ENCODE measurements around the gene SLFN13.

- TF ChIP-seq, protein P1, sequence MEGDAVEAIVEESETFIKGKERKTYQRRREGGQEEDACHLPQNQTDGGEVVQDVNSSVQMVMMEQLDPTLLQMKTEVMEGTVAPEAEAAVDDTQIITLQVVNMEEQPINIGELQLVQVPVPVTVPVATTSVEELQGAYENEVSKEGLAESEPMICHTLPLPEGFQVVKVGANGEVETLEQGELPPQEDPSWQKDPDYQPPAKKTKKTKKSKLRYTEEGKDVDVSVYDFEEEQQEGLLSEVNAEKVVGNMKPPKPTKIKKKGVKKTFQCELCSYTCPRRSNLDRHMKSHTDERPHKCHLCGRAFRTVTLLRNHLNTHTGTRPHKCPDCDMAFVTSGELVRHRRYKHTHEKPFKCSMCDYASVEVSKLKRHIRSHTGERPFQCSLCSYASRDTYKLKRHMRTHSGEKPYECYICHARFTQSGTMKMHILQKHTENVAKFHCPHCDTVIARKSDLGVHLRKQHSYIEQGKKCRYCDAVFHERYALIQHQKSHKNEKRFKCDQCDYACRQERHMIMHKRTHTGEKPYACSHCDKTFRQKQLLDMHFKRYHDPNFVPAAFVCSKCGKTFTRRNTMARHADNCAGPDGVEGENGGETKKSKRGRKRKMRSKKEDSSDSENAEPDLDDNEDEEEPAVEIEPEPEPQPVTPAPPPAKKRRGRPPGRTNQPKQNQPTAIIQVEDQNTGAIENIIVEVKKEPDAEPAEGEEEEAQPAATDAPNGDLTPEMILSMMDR (IDR thresholded peaks at IDR 0.05; ENCODE audit: insufficient read depth, low read length) = no peak
- TF ChIP-seq, protein P2, sequence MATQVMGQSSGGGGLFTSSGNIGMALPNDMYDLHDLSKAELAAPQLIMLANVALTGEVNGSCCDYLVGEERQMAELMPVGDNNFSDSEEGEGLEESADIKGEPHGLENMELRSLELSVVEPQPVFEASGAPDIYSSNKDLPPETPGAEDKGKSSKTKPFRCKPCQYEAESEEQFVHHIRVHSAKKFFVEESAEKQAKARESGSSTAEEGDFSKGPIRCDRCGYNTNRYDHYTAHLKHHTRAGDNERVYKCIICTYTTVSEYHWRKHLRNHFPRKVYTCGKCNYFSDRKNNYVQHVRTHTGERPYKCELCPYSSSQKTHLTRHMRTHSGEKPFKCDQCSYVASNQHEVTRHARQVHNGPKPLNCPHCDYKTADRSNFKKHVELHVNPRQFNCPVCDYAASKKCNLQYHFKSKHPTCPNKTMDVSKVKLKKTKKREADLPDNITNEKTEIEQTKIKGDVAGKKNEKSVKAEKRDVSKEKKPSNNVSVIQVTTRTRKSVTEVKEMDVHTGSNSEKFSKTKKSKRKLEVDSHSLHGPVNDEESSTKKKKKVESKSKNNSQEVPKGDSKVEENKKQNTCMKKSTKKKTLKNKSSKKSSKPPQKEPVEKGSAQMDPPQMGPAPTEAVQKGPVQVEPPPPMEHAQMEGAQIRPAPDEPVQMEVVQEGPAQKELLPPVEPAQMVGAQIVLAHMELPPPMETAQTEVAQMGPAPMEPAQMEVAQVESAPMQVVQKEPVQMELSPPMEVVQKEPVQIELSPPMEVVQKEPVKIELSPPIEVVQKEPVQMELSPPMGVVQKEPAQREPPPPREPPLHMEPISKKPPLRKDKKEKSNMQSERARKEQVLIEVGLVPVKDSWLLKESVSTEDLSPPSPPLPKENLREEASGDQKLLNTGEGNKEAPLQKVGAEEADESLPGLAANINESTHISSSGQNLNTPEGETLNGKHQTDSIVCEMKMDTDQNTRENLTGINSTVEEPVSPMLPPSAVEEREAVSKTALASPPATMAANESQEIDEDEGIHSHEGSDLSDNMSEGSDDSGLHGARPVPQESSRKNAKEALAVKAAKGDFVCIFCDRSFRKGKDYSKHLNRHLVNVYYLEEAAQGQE (IDR thresholded peaks at IDR 0.05; ENCODE audit: insufficient replicate concordance, low read depth) = no peak
- no peak for TF ChIP-seq POLR2AphosphoS5 (IDR thresholded peaks at IDR 0.05; ENCODE audit: low read depth)
- TF ChIP-seq SPI1 (IDR thresholded peaks at IDR 0.05; ENCODE audit: borderline replicate concordance, low read depth) = no peak
Measured at GRCh38 chr17:35387496-35387895, 61.1 kb downstream of the SLFN13 start.
